A673 (cell line): ENCODE measurements around the gene CCL16. TPM values are rescaled to one million over a fixed set of nuclear protein-coding genes. Genes with fewer than 3 reads are reported as not detected.

Experiments
- BruUV-seq: library from RNA; stranded (reverse); fragments of 400-500 nt; replicated peaks from 2 replicates; lab custom pipeline; 2021; lab: Mats Ljungman, UMichigan
- CTCF ChIA-PET: fragments of 300-600 bp; sonication (Branson Sonifier 250); formaldehyde crosslinking; loops from one replicate; lab custom pipeline; 2022; ENCODE audit warnings: antibody characterized with exemption; lab: Charles Lee
- POLR2A ChIA-PET: fragments of 300-600 bp; sonication (Branson Sonifier 250); formaldehyde crosslinking; loops from one replicate; lab custom pipeline; 2022; ENCODE audit warnings: antibody characterized with exemption; ENCODE audit not compliant: low non-redundant PET; lab: Charles Lee
- DNase-seq: peaks from one replicate; pipeline ENCODE4 v3.0.0-alpha.2; 2015; ENCODE audit warnings: low spot score
- H3K27ac ChIP-seq: fragments of 200-600 bp; sonication (generic); 2 replicates; pipeline ENCODE4 v1.5.1; 2016; ENCODE audit warnings: mixed run types, low read depth, mild to moderate bottlenecking, mixed read lengths, antibody characterized with exemption, low read length; ENCODE audit not compliant: poor library complexity, severe bottlenecking
- H3K27me3 ChIP-seq: fragments of 200-600 bp; sonication (generic); replicated peaks from 2 replicates; pipeline ENCODE4 v1.6.1; 2017; ENCODE audit warnings: mixed run types, low read depth, mild to moderate bottlenecking, mixed read lengths, antibody characterized with exemption, low read length; ENCODE audit not compliant: insufficient read depth, poor library complexity
- H3K36me3 ChIP-seq: fragments of 200-600 bp; sonication (generic); 2 replicates; pipeline ENCODE4 v1.6.1; 2016; ENCODE audit warnings: mixed run types, mild to moderate bottlenecking, mixed read lengths, antibody characterized with exemption, low read length; ENCODE audit not compliant: insufficient read depth, poor library complexity, severe bottlenecking
- H3K4me1 ChIP-seq: fragments of 200-600 bp; sonication (generic); 2 replicates; pipeline ENCODE4 v1.6.1; 2017; ENCODE audit warnings: mixed run types, mild to moderate bottlenecking, mixed read lengths, antibody characterized with exemption, low read length; ENCODE audit not compliant: insufficient read depth, poor library complexity, severe bottlenecking
- H3K4me3 ChIP-seq: fragments of 200-600 bp; sonication (generic); 2 replicates; pipeline ENCODE4 v1.5.1; 2016; ENCODE audit warnings: low read depth, mixed run types, mild to moderate bottlenecking, mixed read lengths, low read length; ENCODE audit not compliant: poor library complexity, severe bottlenecking
- H3K9me3 ChIP-seq: fragments of 200-600 bp; sonication (generic); 2 replicates; pipeline ENCODE4 v1.6.1; 2016; ENCODE audit warnings: mixed run types, low read depth, mild to moderate bottlenecking, mixed read lengths, antibody characterized with exemption, low read length; ENCODE audit not compliant: poor library complexity, severe bottlenecking
- EZH2 ChIP-seq: fragments of 200-600 bp; sonication (generic); IDR thresholded peaks from 2 replicates; pipeline ENCODE4 v1.6.1; 2017; ENCODE audit warnings: borderline replicate concordance, low read depth, mild to moderate bottlenecking, mixed read lengths, antibody characterized with exemption, low read length; ENCODE audit not compliant: poor library complexity, severe bottlenecking
- intact Hi-C: fragments of 100-400 bp; cut with micrococcal nuclease; formaldehyde crosslinking; loops from one replicate; pipeline ENCODE4 v1.10.0; 2022; ENCODE audit not compliant: unreplicated experiment
- total RNA-seq: library from RNA; stranded (reverse); gene quantifications from 2 replicates; pipeline ENCODE4 v1.2.3, GENCODE V29; 2021
- TF ChIP-seq, protein P1 (sequence below): fragments of 300-800, 200-600 bp; sonication (generic); conservative IDR thresholded peaks from 2 replicates; pipeline ENCODE4 v1.5.1; 2017; ENCODE audit warnings: low read depth, mild to moderate bottlenecking, antibody characterized with exemption, low read length, moderate library complexity, mixed read lengths

CCL16 gene
- total RNA-seq, 1 experiment from 2014 or later: not detected

DNA sequence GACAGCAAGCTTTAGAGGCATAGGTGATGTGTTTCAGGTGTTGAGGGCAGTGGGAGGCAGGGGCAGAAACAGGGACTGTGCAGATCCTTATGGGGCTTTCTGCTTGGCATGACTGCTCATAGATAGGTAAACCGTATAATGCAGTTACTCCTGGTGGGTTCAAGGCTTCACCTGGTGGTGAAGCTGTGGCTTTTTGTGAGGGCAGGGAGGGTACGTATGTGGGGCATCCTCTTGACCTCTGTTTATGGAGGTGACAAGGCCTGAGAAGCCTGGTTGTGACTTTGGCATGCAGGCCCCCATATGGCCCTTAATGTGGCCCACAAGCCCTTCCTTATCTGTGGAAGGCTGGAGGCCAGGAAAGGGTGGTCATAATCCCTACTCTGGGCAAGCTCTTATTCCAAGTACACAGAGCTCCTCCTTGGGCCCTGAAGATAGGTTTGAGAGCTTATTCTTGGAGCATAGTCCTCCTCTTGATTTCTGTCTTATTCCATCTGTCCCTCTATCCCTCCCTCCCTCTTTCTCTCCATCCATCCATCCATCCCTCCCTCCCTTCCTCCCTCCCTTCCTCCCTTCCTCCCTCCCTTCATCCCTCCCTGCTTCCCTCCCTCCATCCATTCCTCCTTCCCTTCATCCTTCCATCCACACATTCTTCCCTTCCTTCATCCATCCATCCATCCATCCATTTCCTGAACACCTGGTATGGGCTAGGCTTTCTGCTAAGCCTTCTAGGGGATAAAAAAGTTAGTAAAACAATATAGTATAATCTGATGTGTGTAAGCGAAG, 1.3 kb upstream of the CCL16 start:
- POLR2A ChIA-PET: no interaction called here
- DNase-seq: no peak

DNA sequence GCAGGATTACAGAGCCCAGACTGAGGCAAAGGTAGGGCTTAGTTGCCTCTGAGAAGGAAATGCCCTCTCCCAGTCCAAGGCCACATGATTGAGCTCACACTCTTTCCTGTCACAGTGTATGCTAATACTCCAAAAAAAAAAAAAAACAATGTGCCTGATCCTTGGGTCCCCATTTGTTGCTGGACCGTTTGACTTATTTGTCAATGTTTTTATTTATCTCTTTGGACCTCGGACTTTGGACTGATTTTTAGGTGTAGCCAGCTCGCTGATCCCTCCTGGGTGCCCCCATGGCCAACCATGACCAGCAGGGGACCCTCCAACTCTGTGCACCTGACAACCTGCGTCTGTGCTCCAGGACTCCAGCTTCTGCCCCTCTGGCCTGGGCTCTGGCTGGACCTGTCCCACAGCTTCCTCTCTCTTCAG, 622 bp upstream of the CCL16 start:
- no peaks in the 10 kb centered on the region for H3K27me3 ChIP-seq
- TF ChIP-seq EZH2: no peak
- TF ChIP-seq, protein P1, sequence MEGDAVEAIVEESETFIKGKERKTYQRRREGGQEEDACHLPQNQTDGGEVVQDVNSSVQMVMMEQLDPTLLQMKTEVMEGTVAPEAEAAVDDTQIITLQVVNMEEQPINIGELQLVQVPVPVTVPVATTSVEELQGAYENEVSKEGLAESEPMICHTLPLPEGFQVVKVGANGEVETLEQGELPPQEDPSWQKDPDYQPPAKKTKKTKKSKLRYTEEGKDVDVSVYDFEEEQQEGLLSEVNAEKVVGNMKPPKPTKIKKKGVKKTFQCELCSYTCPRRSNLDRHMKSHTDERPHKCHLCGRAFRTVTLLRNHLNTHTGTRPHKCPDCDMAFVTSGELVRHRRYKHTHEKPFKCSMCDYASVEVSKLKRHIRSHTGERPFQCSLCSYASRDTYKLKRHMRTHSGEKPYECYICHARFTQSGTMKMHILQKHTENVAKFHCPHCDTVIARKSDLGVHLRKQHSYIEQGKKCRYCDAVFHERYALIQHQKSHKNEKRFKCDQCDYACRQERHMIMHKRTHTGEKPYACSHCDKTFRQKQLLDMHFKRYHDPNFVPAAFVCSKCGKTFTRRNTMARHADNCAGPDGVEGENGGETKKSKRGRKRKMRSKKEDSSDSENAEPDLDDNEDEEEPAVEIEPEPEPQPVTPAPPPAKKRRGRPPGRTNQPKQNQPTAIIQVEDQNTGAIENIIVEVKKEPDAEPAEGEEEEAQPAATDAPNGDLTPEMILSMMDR: no peak
- intact Hi-C loops: no loop called here
- DNase-seq: no peak
- CTCF ChIA-PET: no interaction called here
- no TSS peak for BruUV-seq
- no peak overlapping the region for H3K4me3 ChIP-seq
- no peaks in the 10 kb centered on the region for H3K36me3 ChIP-seq
- H3K27ac ChIP-seq: no peak overlapping the region
- no peaks in the 10 kb centered on the region for H3K4me1 ChIP-seq
- no peaks in the 10 kb centered on the region for H3K9me3 ChIP-seq
- POLR2A ChIA-PET: no interaction called here

More for the DNA sequence above, 1.3 kb upstream of the CCL16 start:
- TF ChIP-seq EZH2: no peak
- TF ChIP-seq, protein P1: no peak
- Histone ChIP-seq H3K36me3 (no peaks in the 10 kb centered on the region), H3K9me3 (no peaks in the 10 kb centered on the region), H3K4me1 (no peaks in the 10 kb centered on the region), H3K4me3 (no peak overlapping the region), H3K27me3 (no peaks in the 10 kb centered on the region), H3K27ac (no peak overlapping the region)
- intact Hi-C loops: no loop called here
- no TSS peak for BruUV-seq
- CTCF ChIA-PET: no interaction called here

DNA sequence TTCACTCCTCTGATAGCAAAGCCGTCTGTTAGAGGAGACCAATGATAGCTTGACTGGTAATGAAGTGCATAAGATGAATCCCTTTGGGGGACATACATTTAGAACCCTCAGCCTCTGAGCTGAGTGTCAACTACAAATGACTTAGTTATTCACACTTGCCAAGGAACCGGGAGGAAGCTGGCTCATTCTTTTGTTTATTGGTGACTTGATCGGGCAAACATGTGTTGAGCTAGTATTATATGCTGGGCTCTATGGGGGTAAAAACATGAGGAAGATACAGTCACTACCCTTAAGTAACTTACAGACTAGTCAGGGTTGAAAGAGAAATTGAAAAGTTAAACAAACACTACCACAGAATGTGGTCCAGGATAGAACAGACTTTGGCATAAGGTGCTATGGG, 3.0 kb downstream of the CCL16 start:
- ChIA-PET CTCF (interaction anchor here (1.4 kb wide), 1 partner anchor 170 kb away, joined by 3 read pairs; no protein-coding TSS in a partner anchor), POLR2A (no interaction called here)
- intact Hi-C loops: loop anchor here (10.0 kb wide), 1 partner anchor 166 kb away; no protein-coding TSS in a partner anchor
- Histone ChIP-seq H3K27me3 (no peaks in the 10 kb centered on the region), H3K9me3 (no peaks in the 10 kb centered on the region), H3K4me3 (no peak overlapping the region), H3K36me3 (no peaks in the 10 kb centered on the region), H3K27ac (no peak overlapping the region), H3K4me1 (no peaks in the 10 kb centered on the region)
- no peak for DNase-seq
- no TSS peak for BruUV-seq
- TF ChIP-seq, protein P1: no peak
- TF ChIP-seq EZH2: no peak
